Right lobe of liver (tissue), 4 donors: ENCODE data around the gene RNF111.

Experiments used
- POLR2A ChIP-seq: fragments of 450-650 bp; IDR thresholded peaks from one replicate; pipeline ENCODE4 v1.6.1; 2017; ENCODE audit warnings: antibody characterized with exemption, mild to moderate bottlenecking
- TF ChIP-seq, protein P1 (sequence below), 4 donors: fragments of 200-600 bp in 3 of 4; fragments of 450-650 bp in 1 of 4; IDR thresholded peaks; one replicate each; pipeline versions ENCODE4 v1.5.1 to v1.8.0; 2016 to 2022; ENCODE audit warnings: antibody characterized with exemption in 4 of 4, mild to moderate bottlenecking in 2 of 4
- donor health status: DM: no; HTN: no; CAD: no.
- donor health status: DM: no; HTN: no; CAD: no.
- donor health status: DM: no; HTN: yes; CAD: no.

DNA sequence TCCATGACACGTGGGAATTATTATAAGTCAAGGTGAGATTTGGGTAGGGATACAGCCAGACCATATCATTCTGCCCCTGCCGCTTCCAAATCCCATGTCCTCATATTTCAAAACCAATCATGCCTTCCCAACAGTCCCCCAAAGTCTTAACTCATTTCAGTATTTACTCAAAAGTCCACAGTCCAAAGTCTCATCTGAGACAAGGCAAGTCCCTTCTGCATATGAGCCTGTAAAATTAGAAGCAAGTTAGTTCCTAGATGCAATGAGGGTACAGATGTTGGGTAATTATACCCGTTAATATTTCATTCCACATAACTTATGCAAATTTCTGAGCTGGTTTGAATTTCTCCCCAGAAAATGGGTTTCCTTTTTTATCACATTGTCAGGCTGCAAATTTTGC is 47.7 kb downstream of the RNF111 start:
- TF ChIP-seq, protein P1, sequence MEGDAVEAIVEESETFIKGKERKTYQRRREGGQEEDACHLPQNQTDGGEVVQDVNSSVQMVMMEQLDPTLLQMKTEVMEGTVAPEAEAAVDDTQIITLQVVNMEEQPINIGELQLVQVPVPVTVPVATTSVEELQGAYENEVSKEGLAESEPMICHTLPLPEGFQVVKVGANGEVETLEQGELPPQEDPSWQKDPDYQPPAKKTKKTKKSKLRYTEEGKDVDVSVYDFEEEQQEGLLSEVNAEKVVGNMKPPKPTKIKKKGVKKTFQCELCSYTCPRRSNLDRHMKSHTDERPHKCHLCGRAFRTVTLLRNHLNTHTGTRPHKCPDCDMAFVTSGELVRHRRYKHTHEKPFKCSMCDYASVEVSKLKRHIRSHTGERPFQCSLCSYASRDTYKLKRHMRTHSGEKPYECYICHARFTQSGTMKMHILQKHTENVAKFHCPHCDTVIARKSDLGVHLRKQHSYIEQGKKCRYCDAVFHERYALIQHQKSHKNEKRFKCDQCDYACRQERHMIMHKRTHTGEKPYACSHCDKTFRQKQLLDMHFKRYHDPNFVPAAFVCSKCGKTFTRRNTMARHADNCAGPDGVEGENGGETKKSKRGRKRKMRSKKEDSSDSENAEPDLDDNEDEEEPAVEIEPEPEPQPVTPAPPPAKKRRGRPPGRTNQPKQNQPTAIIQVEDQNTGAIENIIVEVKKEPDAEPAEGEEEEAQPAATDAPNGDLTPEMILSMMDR (IDR thresholded peaks at IDR 0.05), result no peak
- no peak for TF ChIP-seq POLR2A
